Immature natural killer cell (primary cell): ENCODE data around the gene C19orf25. TPM values are rescaled to one million over a fixed set of nuclear protein-coding genes. Genes with fewer than 3 reads are reported as not detected.
"Not testable (repeated sequence)": the region's sequence is repeated elsewhere in the genome, so short reads cannot be mapped to it uniquely, and the experiment has no call there.

ENCODE experiments used
- DNase-seq, 3 donors: peaks; one replicate each; pipeline ENCODE4 v3.0.0; 2022; ENCODE audit warnings: mixed read lengths in 1 of 3
- H3K27ac Mint-ChIP-seq, 6 donors: one replicate each; pipeline ENCODE4 v1.8.0; 2020; ENCODE audit warnings: mixed read lengths in 6 of 6, mild to moderate bottlenecking in 5 of 6, inconsistent platforms in 4 of 6, moderate library complexity in 3 of 6
- H3K27me3 Mint-ChIP-seq, 3 donors: one replicate each; pipeline ENCODE4 v1.8.0; 2020 to 2021; ENCODE audit warnings: low read depth in 3 of 3, mild to moderate bottlenecking in 3 of 3, mixed read lengths in 3 of 3, moderate library complexity in 3 of 3, inconsistent platforms in 1 of 3
- H3K36me3 Mint-ChIP-seq, 3 donors: one replicate each; pipeline ENCODE4 v1.8.0; 2020; ENCODE audit warnings: mixed read lengths in 3 of 3, inconsistent platforms in 2 of 3, mild to moderate bottlenecking in 2 of 3
- H3K4me1 Mint-ChIP-seq, 2 donors: one replicate each; pipeline ENCODE4 v1.8.0; 2020; ENCODE audit warnings: inconsistent platforms in 2 of 2, mild to moderate bottlenecking in 2 of 2, mixed read lengths in 2 of 2, moderate library complexity in 1 of 2
- H3K4me3 Mint-ChIP-seq, 5 donors: one replicate each; pipeline ENCODE4 v1.8.0; 2020; ENCODE audit warnings: mild to moderate bottlenecking in 5 of 5, mixed read lengths in 5 of 5, inconsistent platforms in 3 of 5, moderate library complexity in 3 of 5
- H3K9me3 Mint-ChIP-seq, 6 donors: one replicate each; pipeline ENCODE4 v1.8.0; 2020; ENCODE audit warnings: mild to moderate bottlenecking in 6 of 6, mixed read lengths in 6 of 6, inconsistent platforms in 4 of 6, moderate library complexity in 3 of 6
- polyA plus RNA-seq, 3 donors: library from polyadenylated mRNA; unstranded; fragments of 300-500 nt; fragmentation: Illumina TruSeq; gene quantifications; one replicate each; pipeline ENCODE4 v1.2.3, GENCODE V29; 2021

C19orf25 gene
- polyA plus RNA-seq, 3 donors from 2014 or later: 57.4 to 61.6 (median 61.2) TPM

DNA sequence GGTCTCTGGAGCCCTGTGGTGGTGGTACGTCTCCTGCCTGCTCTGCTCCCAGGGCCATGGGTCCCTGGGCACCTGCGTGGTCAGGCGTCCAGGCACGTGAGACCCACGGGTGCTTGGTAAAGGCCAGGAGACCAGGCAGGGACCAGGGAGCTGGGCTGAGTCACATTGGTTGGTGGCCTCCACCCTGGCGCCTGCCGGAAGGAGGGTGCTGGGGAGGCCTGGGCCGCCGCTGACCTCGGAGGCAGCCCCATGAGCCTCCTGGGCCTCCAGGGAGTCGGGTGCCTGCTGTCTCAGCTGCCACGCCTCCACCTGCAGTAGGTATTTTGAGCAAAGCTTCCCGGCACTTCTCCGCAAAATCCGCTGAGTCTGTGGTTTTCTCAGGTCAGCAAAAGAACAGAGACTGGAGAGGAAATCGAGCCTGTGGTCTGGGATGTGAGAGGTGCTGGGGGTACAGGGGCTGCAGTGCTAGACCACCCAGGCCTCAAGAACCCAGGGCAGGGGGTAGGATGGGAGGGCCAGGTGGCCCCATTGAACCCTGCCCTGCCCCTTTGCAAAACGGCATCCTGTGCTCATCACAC, 41.3 kb upstream of the C19orf25 start:
- peaks cover 5 to 12% (median 10%) of the 10 kb centered on the region in 3 donors for H3K27me3 Mint-ChIP-seq
- no peak overlapping the region for H3K4me3 Mint-ChIP-seq
- no peaks in the 10 kb centered on the region for H3K9me3 Mint-ChIP-seq
- DNase-seq: no peak
- peaks cover 4 to 8% of the 10 kb centered on the region in 2 donors for H3K4me1 Mint-ChIP-seq
- no peak overlapping the region for H3K27ac Mint-ChIP-seq
- peaks cover 0 to 6% (median 5%) of the 10 kb centered on the region in 3 donors for H3K36me3 Mint-ChIP-seq

DNA sequence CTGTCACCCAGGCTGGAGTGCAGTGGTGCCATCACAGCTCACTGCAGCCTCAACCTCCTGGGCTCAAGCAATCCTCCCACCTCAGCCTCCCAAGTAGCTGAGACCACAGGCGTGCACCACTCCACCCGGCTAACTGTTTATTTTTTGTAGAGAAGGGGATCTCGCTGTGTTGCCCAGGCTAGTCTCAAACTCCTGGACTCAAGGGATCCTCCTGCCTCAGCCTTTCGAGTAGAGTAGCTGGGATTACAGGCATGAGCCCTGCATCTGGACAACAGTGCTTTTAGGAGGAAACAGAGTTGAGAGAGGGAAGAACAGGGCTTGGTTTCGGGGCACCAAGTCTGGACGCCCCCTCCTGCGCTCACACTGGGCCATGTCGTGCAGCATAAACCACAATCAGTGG, 40.8 kb upstream of the C19orf25 start:
- not testable (repeated sequence) for H3K4me3 Mint-ChIP-seq, H3K4me1 Mint-ChIP-seq, H3K27ac Mint-ChIP-seq, H3K36me3 Mint-ChIP-seq, DNase-seq, H3K9me3 Mint-ChIP-seq
- H3K27me3 Mint-ChIP-seq: peaks cover 4 to 11% (median 7%) of the 10 kb centered on the region in 3 donors

DNA sequence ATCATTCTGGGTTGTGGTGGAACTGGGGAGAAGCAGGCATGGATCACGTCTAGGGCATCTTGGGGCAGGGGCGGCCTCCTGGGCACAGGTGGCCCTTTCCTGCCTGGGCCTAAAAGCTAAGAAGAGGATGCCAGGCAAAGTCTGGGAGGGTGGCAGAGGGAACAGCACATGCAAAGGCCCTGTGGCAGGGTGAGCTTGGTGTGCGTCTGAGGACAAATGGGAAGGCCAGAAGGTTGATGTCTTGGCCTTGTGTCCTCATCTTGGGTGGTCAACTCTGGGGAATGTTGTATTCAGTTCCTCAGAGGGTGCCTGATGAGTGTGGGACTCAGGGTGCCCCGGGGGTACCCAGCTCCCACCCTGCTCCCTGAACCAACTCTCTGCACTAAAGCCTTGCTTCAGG, 39.5 kb upstream of the C19orf25 start:
- Mint-ChIP-seq H3K9me3 (no peaks in the 10 kb centered on the region), H3K27ac (no peak overlapping the region), H3K27me3 (peaks cover 0 to 6% (median 3%) of the 10 kb centered on the region in 3 donors), H3K36me3 (no peaks in the 10 kb centered on the region), H3K4me1 (no peaks in the 10 kb centered on the region), H3K4me3 (no peak overlapping the region)
- no peak for DNase-seq

DNA sequence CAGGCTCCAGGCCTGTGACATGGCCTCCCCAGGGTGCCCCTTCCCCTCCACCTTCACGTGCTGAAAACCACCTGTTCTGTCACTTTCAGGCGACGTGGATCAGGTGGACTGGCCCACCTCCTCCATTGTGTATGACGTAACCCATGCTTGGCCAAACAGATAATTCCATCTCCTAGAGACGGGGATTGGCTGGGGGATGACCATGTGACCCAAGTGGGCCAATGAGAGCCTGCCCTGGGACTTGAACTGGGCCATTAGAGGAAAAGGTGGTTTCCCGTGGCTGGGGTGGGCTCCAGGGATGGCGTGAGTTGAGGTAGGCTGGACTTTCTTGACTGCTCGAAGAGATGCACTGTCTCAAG, 37.4 kb upstream of the C19orf25 start:
- Mint-ChIP-seq H3K9me3 (no peaks in the 10 kb centered on the region), H3K4me1 (peaks cover 0 to 7% of the 10 kb centered on the region in 2 donors), H3K27me3 (peaks cover 0 to 6% (median 3%) of the 10 kb centered on the region in 3 donors), H3K27ac (no peak overlapping the region), H3K36me3 (no peaks in the 10 kb centered on the region), H3K4me3 (no peak overlapping the region)
- DNase-seq: no peak

DNA sequence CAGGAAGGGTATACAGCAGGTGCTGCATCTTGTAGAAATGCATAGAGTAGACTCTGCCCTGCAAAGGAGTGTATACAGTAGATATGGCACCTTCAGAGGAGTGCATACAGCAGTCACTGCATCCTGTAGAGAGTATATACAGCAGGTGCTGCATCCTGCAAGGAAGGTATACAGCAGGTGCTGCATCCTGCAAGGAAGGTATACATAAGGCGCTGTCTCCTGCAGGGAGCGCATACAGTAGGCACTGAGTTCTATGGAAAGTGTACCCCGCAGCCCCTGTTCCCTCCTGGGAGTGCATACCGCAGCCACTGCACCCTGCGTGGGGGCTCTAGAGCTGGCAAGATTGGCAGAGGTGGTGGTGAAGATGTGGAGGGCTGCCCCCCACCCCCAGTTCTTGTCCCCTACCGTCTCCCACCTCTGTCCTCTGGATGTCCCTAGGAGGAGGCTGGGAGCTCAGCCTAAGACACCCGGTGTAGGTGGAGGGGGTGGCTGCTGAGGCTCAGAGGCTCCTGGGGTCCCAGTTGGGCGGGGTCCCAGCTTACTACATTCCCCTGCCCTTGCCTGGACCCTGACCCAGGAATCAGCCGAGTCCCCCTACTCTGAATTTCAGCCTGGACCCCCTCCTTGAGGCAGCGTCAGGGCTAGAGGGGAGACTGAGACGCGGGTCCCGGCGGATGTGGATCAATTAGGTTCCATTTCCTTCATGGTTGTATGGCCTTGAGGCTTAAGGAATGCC, 36.1 kb upstream of the C19orf25 start:
- H3K27ac Mint-ChIP-seq: no peak overlapping the region
- peaks cover 0 to 2% (median 0%) of the 10 kb centered on the region in 6 donors for H3K9me3 Mint-ChIP-seq
- H3K27me3 Mint-ChIP-seq: peaks cover 0 to 10% (median 3%) of the 10 kb centered on the region in 3 donors
- no peak overlapping the region for H3K4me3 Mint-ChIP-seq
- peaks cover 0 to 7% of the 10 kb centered on the region in 2 donors for H3K4me1 Mint-ChIP-seq
- no peaks in the 10 kb centered on the region for H3K36me3 Mint-ChIP-seq
- no peak for DNase-seq

DNA sequence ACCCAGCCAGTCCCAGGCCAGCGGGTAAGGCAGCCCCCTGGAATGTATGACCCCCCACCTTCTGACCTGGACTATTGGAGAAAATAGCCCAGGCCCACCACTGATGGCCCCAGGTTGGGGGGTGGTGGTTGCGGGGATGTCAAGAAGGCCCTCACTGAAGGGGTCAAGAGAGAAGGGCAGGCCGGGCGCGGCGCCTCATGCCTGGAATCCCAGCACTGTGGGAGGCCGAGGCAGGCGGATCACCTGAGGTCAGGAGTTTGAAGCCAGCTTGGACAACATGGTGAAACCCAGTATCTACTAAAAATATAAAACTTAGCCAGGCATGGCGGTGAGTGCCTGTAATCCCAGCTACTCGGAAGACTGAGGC, 35.3 kb upstream of the C19orf25 start:
- H3K27ac Mint-ChIP-seq: no peak overlapping the region
- H3K27me3 Mint-ChIP-seq: peaks cover 0 to 10% (median 3%) of the 10 kb centered on the region in 3 donors

DNA sequence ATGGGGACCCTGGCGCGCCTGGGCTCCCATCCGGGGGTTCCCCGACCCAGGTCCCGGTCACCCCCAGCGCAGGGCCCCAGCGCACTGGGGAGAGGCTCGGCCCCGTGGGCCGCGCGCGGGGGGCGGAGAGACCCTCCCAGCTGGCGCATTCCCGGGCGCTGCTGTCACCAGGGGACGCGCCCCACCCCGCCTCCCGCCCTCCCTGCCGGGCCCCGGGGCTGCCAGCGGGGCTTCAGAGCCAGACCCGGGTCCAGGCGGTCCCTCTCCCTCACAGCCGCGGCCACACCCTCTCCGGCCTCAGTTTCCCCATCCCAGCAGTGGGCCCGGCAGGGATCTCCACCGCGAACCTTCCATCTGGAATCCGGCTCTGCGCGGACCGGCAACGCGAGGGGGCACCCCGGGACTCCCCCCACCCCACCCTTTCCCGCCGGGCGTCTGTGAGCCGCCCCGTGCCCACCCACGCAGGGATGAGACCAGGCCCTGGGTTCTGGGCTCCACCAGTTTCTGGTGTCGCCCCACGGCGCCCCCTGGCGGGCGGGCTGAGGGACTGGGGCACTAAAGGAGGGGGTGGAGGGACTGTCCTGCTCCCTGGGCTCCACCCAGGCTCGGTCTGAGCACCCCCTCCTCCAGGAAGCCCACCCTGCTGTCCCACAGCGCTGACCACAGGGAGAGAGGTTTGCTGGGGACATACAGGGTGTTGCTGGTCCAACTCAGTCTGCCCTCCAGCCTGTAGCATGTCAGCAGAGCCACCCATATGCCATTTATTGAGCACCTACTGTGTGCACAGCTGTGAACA, 34.7 kb upstream of the C19orf25 start:
- H3K27ac Mint-ChIP-seq: no peak overlapping the region
- peaks cover 0 to 10% (median 0%) of the 10 kb centered on the region in 3 donors for H3K27me3 Mint-ChIP-seq
- H3K9me3 Mint-ChIP-seq: peaks cover 0 to 2% (median 0%) of the 10 kb centered on the region in 6 donors
- H3K4me1 Mint-ChIP-seq: peaks cover 2 to 7% of the 10 kb centered on the region in 2 donors
- H3K36me3 Mint-ChIP-seq: no peaks in the 10 kb centered on the region
- H3K4me3 Mint-ChIP-seq: peak overlapping the region in 1 of 5 donors; percentile 27
- DNase-seq: peak; percentile 48 to 67 (median 58)

More for the DNA sequence above, 35.3 kb upstream of the C19orf25 start:
- peaks cover 0 to 7% of the 10 kb centered on the region in 2 donors for H3K4me1 Mint-ChIP-seq
- no peaks in the 10 kb centered on the region for H3K36me3 Mint-ChIP-seq
- no peak for DNase-seq
- peaks cover 0 to 2% (median 0%) of the 10 kb centered on the region in 6 donors for H3K9me3 Mint-ChIP-seq
- peak overlapping the region in 1 of 5 donors; percentile 27 for H3K4me3 Mint-ChIP-seq

DNA sequence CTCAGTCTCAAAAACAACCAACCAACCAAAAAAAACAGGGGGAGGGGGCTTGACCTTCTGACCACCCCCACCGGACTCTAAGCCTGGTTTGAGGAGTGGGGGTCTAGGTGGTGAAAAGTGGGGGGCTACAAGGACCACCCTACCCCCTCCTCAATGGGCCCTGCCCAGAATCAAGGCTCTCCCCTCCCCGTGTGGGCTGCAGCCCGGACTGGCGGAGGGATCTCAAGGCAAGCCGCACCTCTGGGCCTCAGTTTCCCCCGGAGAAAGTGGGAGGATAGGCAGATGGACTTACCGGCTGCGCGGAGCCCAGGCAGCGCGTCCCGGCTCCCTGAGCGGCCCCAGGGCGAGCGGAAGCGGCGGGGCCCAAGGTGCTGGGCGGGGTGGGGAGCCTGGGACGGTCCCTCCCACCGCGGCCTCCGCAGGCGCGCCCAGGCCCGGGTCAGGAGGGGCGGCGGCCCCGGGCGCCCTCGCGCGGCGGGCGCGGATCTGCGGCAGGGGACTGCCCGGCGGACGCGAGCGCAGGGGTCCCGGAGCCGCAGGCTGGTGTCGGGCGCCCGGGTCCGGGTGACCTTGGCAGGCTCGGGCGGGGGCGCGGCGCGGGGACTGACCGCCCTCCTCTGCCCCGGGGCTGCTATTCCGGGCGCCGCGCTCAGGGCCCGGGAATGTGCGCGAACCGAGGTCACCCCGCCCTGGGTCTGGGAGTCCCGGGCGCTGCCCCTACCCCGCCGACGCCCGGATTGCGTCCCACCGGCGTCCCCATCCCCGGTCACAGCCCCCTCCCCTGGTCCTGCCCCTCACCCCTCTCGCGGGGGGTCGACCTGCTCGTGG, 33.9 kb upstream of the C19orf25 start, which contains the start of gene ADAMTSL5:
Gene ADAMTSL5, minus strand, starts transcription at position 349 of the 828 bp plus-strand sequence. CDS start 2,076 bp downstream, outside the sequence.
- Mint-ChIP-seq H3K36me3 (no peaks in the 10 kb centered on the region), H3K27ac (no peak within 1 kb of the TSS), H3K27me3 (peaks cover 0 to 10% (median under 1%) of the 10 kb centered on the region in 3 donors), H3K4me1 (peaks cover 7 to 9% of the 10 kb centered on the region in 2 donors), H3K4me3 (peak within 1 kb of the TSS; percentile 40 to 71 (median 57)), H3K9me3 (peaks cover 0 to 3% (median 0%) of the 10 kb centered on the region in 6 donors)
- peak; percentile 30 to 42 (median 31) for DNase-seq

DNA sequence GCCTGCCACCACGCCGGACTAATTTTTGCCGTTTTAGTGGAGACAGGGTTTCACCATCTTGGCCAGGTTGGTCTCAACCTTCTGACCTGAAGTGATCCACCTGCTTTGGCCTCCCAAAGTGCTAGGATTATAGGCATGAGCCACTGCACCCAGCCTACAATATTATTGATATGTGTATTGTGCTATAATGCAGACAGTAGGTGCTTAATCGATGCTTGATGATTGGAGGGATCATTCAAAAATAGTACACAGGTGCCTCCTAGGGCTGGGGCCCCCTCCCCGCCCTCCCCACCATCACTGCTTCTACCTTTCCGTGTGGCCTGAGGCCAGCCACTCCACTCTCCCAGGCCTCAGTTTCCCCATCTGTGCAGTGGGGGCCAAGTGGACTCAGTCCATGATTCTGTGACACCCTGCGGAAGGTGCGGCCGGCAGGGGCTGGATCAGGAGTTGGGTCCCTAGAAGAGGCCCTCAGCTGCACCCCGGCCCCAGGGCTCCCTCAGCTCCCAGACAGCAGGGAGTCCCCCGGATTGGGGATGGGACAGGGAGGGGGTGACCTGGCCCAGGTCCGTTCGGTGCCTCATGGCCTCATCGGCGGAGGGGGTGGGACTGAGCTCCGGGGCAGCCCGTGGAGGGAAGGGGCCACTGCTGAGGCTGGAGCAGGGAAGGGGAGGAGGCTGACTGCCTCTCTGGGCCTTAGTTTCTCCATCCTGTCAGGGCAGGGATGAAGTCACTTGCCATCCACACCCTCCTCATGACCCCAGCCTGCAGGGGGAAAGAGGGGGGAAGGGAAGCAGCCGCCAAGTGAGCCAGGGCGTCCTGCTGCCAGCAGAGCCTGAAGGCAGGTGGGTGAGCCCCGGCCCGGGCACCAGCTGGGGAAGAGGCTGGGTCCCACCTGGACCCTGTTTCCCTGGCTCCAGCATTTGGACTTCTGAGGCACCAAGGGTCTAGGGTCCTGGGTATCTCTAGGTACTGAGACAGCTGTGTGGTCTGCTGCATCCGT, 32.6 kb upstream of the C19orf25 start:
- Mint-ChIP-seq H3K36me3 (no peaks in the 10 kb centered on the region), H3K27me3 (peaks cover 3 to 13% (median 3%) of the 10 kb centered on the region in 3 donors), H3K9me3 (peaks cover 0 to 3% (median 0%) of the 10 kb centered on the region in 6 donors), H3K4me3 (peak overlapping the region; percentile 8 to 58 (median 48)), H3K27ac (no peak overlapping the region), H3K4me1 (peaks cover 13 to 14% of the 10 kb centered on the region in 2 donors)
- no peak for DNase-seq

DNA sequence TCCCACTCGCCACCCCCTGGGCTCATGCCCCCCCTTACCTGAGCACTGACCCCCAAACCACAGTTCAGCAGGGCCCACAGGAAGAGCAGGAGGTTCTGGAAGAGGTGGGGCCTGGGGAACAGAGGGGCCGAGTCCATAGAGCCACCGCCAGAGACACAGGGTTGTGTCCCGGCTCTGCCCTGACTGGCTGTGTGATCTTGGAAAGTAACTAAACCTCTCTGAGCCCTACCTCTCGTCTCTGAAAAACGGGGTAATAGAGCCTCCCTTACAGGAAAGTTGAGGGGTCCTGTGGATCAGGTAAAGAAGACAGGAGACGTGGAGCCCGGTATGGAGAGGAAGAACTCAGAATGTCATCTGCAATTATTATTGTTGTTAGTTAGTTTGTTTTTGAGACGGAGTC, 31.8 kb upstream of the C19orf25 start:
- H3K9me3 Mint-ChIP-seq: peaks cover 0 to 3% (median 0%) of the 10 kb centered on the region in 6 donors
- H3K36me3 Mint-ChIP-seq: no peaks in the 10 kb centered on the region
- no peak for DNase-seq
- H3K4me3 Mint-ChIP-seq: peak overlapping the region in 4 of 5 donors; percentile 16 to 53 (median 20)
- peaks cover 3 to 8% (median 3%) of the 10 kb centered on the region in 3 donors for H3K27me3 Mint-ChIP-seq
- H3K27ac Mint-ChIP-seq: peak overlapping the region in 2 of 6 donors; percentile 64 to 69
- H3K4me1 Mint-ChIP-seq: peaks cover 13 to 14% of the 10 kb centered on the region in 2 donors

DNA sequence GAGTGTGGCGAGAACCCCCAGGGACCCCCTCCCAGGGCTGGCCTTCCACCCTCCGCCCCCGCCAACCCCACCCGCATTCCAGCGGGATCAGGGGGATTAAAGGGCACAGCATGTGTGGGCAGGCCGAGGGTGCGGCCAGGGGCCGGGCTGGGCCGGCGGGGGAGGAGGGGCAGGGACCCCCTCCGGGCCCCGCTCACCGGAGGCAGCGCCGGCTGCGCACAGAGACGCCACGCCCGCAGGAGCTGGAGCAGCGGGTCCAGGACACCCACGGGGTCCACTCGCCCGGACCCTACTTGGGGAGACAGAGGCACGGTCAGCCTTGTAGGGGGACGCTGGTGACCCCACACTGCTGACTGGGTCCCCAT, 31.4 kb upstream of the C19orf25 start:
- Mint-ChIP-seq H3K4me3 (no peak overlapping the region), H3K9me3 (peaks cover 0 to 3% (median 0%) of the 10 kb centered on the region in 6 donors), H3K27ac (no peak overlapping the region), H3K27me3 (peaks cover 3 to 8% (median 5%) of the 10 kb centered on the region in 3 donors), H3K4me1 (peaks cover 13 to 16% of the 10 kb centered on the region in 2 donors), H3K36me3 (no peaks in the 10 kb centered on the region)
- no peak for DNase-seq
